Ishikawa (cell line): Measurements from ENCODE around the gene PTGER4.

Source experiments
- CEBPB ChIP-seq: IDR thresholded peaks from 2 replicates; pipeline ENCODE4 v1.6.1; 2012
- CREB1 ChIP-seq: IDR thresholded peaks from 2 replicates; pipeline ENCODE4 v1.6.1; 2012; ENCODE audit warnings: low read depth
- EGR1 ChIP-seq: IDR thresholded peaks from 2 replicates; pipeline ENCODE4 v1.6.1; 2012
- EP300 ChIP-seq: IDR thresholded peaks from 2 replicates; pipeline ENCODE4 v1.6.1; 2012; ENCODE audit warnings: borderline replicate concordance
- FOXM1 ChIP-seq: IDR thresholded peaks from 2 replicates; pipeline ENCODE4 v1.6.1; 2012; ENCODE audit warnings: low read depth, borderline replicate concordance
- MAX ChIP-seq: IDR thresholded peaks from 2 replicates; pipeline ENCODE4 v1.6.1; 2012
- NFIC ChIP-seq: IDR thresholded peaks from 2 replicates; pipeline ENCODE4 v1.6.1; 2012
- RAD21 ChIP-seq: IDR thresholded peaks from 2 replicates; pipeline ENCODE4 v1.6.1; 2012; ENCODE audit warnings: low read depth
- REST ChIP-seq: IDR thresholded peaks from 2 replicates; pipeline ENCODE4 v1.6.1; 2012; ENCODE audit warnings: low read depth, mild to moderate bottlenecking
- TAF1 ChIP-seq: IDR thresholded peaks from 2 replicates; pipeline ENCODE4 v1.6.1; 2012; ENCODE audit warnings: low read depth, mild to moderate bottlenecking
- TCF12 ChIP-seq: IDR thresholded peaks from 2 replicates; pipeline ENCODE4 v1.6.1; 2012; ENCODE audit warnings: low read depth
- TEAD4 ChIP-seq: IDR thresholded peaks from 2 replicates; pipeline ENCODE4 v1.6.1; 2012
- USF1 ChIP-seq: IDR thresholded peaks from 2 replicates; pipeline ENCODE4 v1.6.1; 2012
- YY1 ChIP-seq: IDR thresholded peaks from 2 replicates; pipeline ENCODE4 v1.6.1; 2012; ENCODE audit warnings: low read depth
- ZBTB7A ChIP-seq: IDR thresholded peaks from 2 replicates; pipeline ENCODE4 v1.6.1; 2012; ENCODE audit warnings: low read depth

PTGER4 gene

GRCh38 chr5:40681363-40682153 is 1.8 kb downstream of the PTGER4 start:
- TF ChIP-seq YY1 = no peak
- TF ChIP-seq CEBPB = no peak
- no peak for TF ChIP-seq RAD21
- no peak for TF ChIP-seq REST
- TF ChIP-seq TAF1 = no peak
- no peak for TF ChIP-seq EGR1
- no peak for TF ChIP-seq TCF12
- no peak for TF ChIP-seq MAX
- no peak for TF ChIP-seq FOXM1
- no peak for TF ChIP-seq EP300
- TF ChIP-seq USF1 = no peak
- no peak for TF ChIP-seq ZBTB7A
- TF ChIP-seq CREB1 = no peak
- TF ChIP-seq TEAD4 = no peak

GRCh38 chr5:40682154-40683017 is 2.7 kb downstream of the PTGER4 start:
- TF ChIP-seq TAF1 (no peak), USF1 (no peak), NFIC (no peak), EP300 (no peak)

- TF ChIP-seq EP300 = no peak
- no peak for TF ChIP-seq FOXM1
- TF ChIP-seq TCF12 = no peak
- TF ChIP-seq NFIC = no peak
- TF ChIP-seq EGR1 = no peak
- no peak for TF ChIP-seq TAF1
- no peak for TF ChIP-seq REST
- no peak for TF ChIP-seq YY1
- TF ChIP-seq MAX = no peak
- TF ChIP-seq CEBPB = no peak
- TF ChIP-seq CREB1 = no peak
These were observed 3.6 kb downstream of the PTGER4 start for GRCh38 chr5:40683305-40683704.

- no peak for TF ChIP-seq NFIC
- TF ChIP-seq REST = no peak
- TF ChIP-seq USF1 = no peak
- TF ChIP-seq EP300 = no peak
- no peak for TF ChIP-seq YY1
- TF ChIP-seq TEAD4 = no peak
- no peak for TF ChIP-seq CEBPB
- TF ChIP-seq CREB1 = no peak
- no peak for TF ChIP-seq ZBTB7A
- no peak for TF ChIP-seq TCF12
- no peak for TF ChIP-seq FOXM1
- TF ChIP-seq EGR1 = no peak
- no peak for TF ChIP-seq RAD21
- no peak for TF ChIP-seq TAF1
- TF ChIP-seq MAX = no peak
These were observed 5.5 kb downstream of the PTGER4 start for GRCh38 chr5:40685193-40685592.
